Mesenchymal stem cell (in vitro differentiated cells and primary cell): ENCODE data around the gene ARMC2.
"Not testable (repeated sequence)": the region's sequence is repeated elsewhere in the genome, so short reads cannot be mapped to it uniquely, and the experiment has no call there.

Experiments used
- DNase-seq: peaks from one replicate; pipeline ENCODE4 v3.0.0-alpha.2; 2013
- H2AFZ ChIP-seq: one replicate; pipeline ENCODE4 v1.6.1; 2013; ENCODE audit warnings: low read depth, mild to moderate bottlenecking, control low read depth, inconsistent platforms, low read length, moderate library complexity
- H2AK5ac ChIP-seq: 2 replicates; pipeline ENCODE4 v1.6.1; 2013; ENCODE audit warnings: low read length, moderate library complexity, mild to moderate bottlenecking, inconsistent platforms; ENCODE audit not compliant: severe bottlenecking
- H2BK120ac ChIP-seq: one replicate; pipeline ENCODE4 v1.6.1; 2013; ENCODE audit warnings: low read depth, mild to moderate bottlenecking, inconsistent platforms, low read length, moderate library complexity
- H2BK12ac ChIP-seq, 2 experiments: one replicate each; pipeline ENCODE4 v1.6.1; 2013; ENCODE audit warnings: inconsistent platforms in 2 of 2, low read length in 2 of 2, mild to moderate bottlenecking in 2 of 2, moderate library complexity in 2 of 2, control low read depth in 1 of 2
- H2BK15ac ChIP-seq: one replicate; pipeline ENCODE4 v1.6.1; 2013; ENCODE audit warnings: mild to moderate bottlenecking, low read depth, inconsistent platforms; ENCODE audit not compliant: poor library complexity, severe bottlenecking
- H2BK5ac ChIP-seq: 2 replicates; pipeline ENCODE4 v1.6.1; 2013; ENCODE audit warnings: low read depth, mild to moderate bottlenecking, low read length, control low read depth, inconsistent platforms; ENCODE audit not compliant: poor library complexity, severe bottlenecking
- H3K14ac ChIP-seq, 2 experiments: one replicate each; pipeline ENCODE4 v1.6.1; 2013; ENCODE audit warnings: inconsistent platforms in 2 of 2, low read length in 2 of 2, control low read depth in 1 of 2, mild to moderate bottlenecking in 1 of 2, moderate library complexity in 1 of 2
- H3K18ac ChIP-seq, 2 experiments: one replicate each; pipeline ENCODE4 v1.6.1; 2013; ENCODE audit warnings: inconsistent platforms in 2 of 2, low read length in 2 of 2, control low read depth in 1 of 2, low read depth in 1 of 2, mild to moderate bottlenecking in 1 of 2
- H3K23ac ChIP-seq, 2 experiments: one replicate each; pipeline ENCODE4 v1.6.1; 2013; ENCODE audit warnings: inconsistent platforms in 2 of 2, low read length in 2 of 2, mild to moderate bottlenecking in 2 of 2, moderate library complexity in 2 of 2, control low read depth in 1 of 2
- H3K27ac ChIP-seq: 2 replicates; pipeline ENCODE4 v1.5.1; 2013; ENCODE audit warnings: mild to moderate bottlenecking, moderate library complexity, low read length, control low read depth, inconsistent platforms; ENCODE audit not compliant: poor library complexity, severe bottlenecking
- H3K27me3 ChIP-seq, 2 experiments: 2 replicates each; pipeline versions ENCODE4 v1.6.1 to v1.7.0; 2013; ENCODE audit warnings: low read length in 2 of 2, mild to moderate bottlenecking in 2 of 2, moderate library complexity in 2 of 2, control low read depth in 1 of 2, inconsistent platforms in 1 of 2; ENCODE audit not compliant: control insufficient read depth in 1 of 2, insufficient read depth in 1 of 2
- H3K36me3 ChIP-seq, 2 experiments: 2 replicates each; pipeline versions ENCODE4 v1.6.1 to v1.7.0; 2013; ENCODE audit warnings: low read length in 2 of 2, control low read depth in 1 of 2, inconsistent platforms in 1 of 2, low read depth in 1 of 2, mild to moderate bottlenecking in 1 of 2; ENCODE audit not compliant: insufficient read depth in 2 of 2, control insufficient read depth in 1 of 2
- H3K4ac ChIP-seq, 2 experiments: one replicate each; pipeline ENCODE4 v1.6.1; 2013; ENCODE audit warnings: inconsistent platforms in 2 of 2, low read length in 2 of 2, mild to moderate bottlenecking in 2 of 2, moderate library complexity in 2 of 2, control low read depth in 1 of 2, low read depth in 1 of 2
- H3K4me1 ChIP-seq: 2 replicates; pipeline ENCODE4 v1.6.1; 2013; ENCODE audit warnings: low read depth, low read length, control low read depth; ENCODE audit not compliant: control insufficient read depth, insufficient read depth
- H3K4me2 ChIP-seq: 2 replicates; pipeline ENCODE4 v1.6.1; 2013; ENCODE audit warnings: low read length, mild to moderate bottlenecking, inconsistent platforms; ENCODE audit not compliant: poor library complexity, severe bottlenecking
- H3K4me3 ChIP-seq, 2 experiments: 2 replicates each; pipeline versions ENCODE4 v1.5.1 to v1.7.0; 2013; ENCODE audit warnings: low read length in 2 of 2, mild to moderate bottlenecking in 2 of 2, control low read depth in 1 of 2, low read depth in 1 of 2; ENCODE audit not compliant: insufficient read depth in 1 of 2
- H3K79me1 ChIP-seq: replicated peaks from 2 replicates; pipeline ENCODE4 v1.6.1; 2013; ENCODE audit warnings: mild to moderate bottlenecking, control low read depth, low read length, inconsistent platforms; ENCODE audit not compliant: poor library complexity, severe bottlenecking
- H3K9ac ChIP-seq: 2 replicates; pipeline ENCODE4 v1.7.0; 2013; ENCODE audit warnings: mild to moderate bottlenecking, low read length, moderate library complexity
- H3K9me3 ChIP-seq: 2 replicates; pipeline ENCODE4 v1.7.0; 2013; ENCODE audit warnings: mild to moderate bottlenecking, low read length; ENCODE audit not compliant: control insufficient read depth
- H4K8ac ChIP-seq: one replicate; pipeline ENCODE4 v1.6.1; 2013; ENCODE audit warnings: inconsistent platforms, mild to moderate bottlenecking, low read length, moderate library complexity
- H4K91ac ChIP-seq: one replicate; pipeline ENCODE4 v1.6.1; 2013; ENCODE audit warnings: mild to moderate bottlenecking, low read length, inconsistent platforms
- WGBS: methylation state at CpG from one replicate; pipeline ENCODE4 v1.1.7; 2013; ENCODE audit warnings: mixed read lengths; 5-methylcytosine and 5-hydroxymethylcytosine counted together

Gene ARMC2

DNA sequence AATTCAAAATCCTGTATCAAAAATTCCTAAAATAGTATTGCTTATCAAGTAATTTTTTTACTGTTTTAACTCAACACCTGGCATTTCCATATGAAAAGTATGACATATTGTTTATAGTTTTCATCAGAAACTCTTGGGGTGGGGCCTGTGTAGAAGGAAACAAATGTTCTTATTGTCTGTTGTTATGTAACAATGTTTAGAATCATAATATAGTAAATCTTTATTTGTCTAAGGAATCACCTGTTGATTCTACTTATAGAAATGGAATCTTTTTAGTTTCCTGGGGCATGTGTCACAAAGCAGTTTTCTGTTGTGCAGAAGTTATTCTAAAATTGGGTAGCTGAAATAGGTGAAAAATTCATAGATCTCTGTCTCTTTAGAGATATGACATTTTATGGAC lies 4.9 kb downstream of the ARMC2 start:
- Histone ChIP-seq H3K23ac (no peak overlapping the region), H3K4me2 (no peak overlapping the region), H2BK12ac (no peak overlapping the region), H3K14ac (no peak overlapping the region), H4K91ac (no peak overlapping the region), H3K18ac (no peak overlapping the region), H3K79me1 (peaks cover 19% of the 10 kb centered on the region), H3K4me1 (no peaks in the 10 kb centered on the region), H3K4ac (no peak overlapping the region), H4K8ac (no peak overlapping the region), H2BK5ac (no peak overlapping the region), H3K27ac (no peak overlapping the region), H2BK120ac (no peak overlapping the region), H3K36me3 (peaks cover 3 to 34% of the 10 kb centered on the region in 2 experiments), H3K9me3 (peaks cover 17% of the 10 kb centered on the region), H3K4me3 (no peak overlapping the region), H2AFZ (no peak overlapping the region), H2BK15ac (no peak overlapping the region), H2AK5ac (no peak overlapping the region), H3K27me3 (no peaks in the 10 kb centered on the region), H3K9ac (no peak overlapping the region)
- no peak for DNase-seq

DNA sequence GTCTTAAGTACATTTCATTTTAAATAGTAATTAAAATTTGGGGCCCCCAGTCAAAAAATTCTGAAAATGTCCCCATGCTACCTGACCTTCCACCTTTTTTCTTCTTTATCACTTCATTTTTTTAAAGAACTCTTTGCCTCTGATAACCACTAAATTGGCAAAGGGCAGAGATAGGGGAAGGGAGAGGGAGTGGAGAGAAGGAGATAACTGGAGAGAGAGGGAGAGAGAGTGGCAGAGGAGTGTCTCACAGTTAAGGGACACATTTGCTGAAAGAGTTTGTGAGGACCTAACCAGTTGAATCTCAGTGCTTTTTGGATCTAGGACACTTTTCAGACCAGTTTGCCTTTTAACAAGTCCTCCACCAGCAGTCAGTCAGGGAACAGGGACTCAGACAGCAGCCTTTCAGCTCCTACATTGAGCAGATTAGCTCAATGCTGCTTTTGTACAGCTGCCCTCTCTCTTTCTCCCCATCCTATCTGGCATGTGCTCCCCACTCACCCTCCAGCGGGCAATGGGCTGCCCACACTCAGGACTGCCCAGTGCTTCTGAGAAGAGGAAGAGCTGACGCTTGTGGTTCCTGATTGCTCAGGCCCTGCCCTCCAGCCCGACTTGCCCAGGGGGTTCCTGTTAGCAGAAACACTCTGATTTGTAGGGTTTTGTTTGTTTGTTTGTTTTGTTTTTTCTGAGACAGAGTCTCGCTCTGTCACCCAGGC lies 14.4 kb downstream of the ARMC2 start:
- H3K4me1 ChIP-seq, result no peaks in the 10 kb centered on the region
- H3K23ac ChIP-seq, result no peak overlapping the region
- H3K18ac ChIP-seq, result no peak overlapping the region
- no peak for DNase-seq
- H4K91ac ChIP-seq, result no peak overlapping the region
- no peak overlapping the region for H3K14ac ChIP-seq
- no peak overlapping the region for H3K4me2 ChIP-seq
- peaks cover 1% of the 10 kb centered on the region for H3K9me3 ChIP-seq
- H2BK5ac ChIP-seq, result no peak overlapping the region
- H4K8ac ChIP-seq, result no peak overlapping the region
- no peaks in the 10 kb centered on the region for H3K27me3 ChIP-seq
- H2BK15ac ChIP-seq, result no peak overlapping the region
- no peak overlapping the region for H2AK5ac ChIP-seq
- no peak overlapping the region for H2AFZ ChIP-seq
- H3K9ac ChIP-seq, result no peak overlapping the region
- no peak overlapping the region for H3K4me3 ChIP-seq
- H2BK12ac ChIP-seq, result no peak overlapping the region
- H3K27ac ChIP-seq, result no peak overlapping the region
- H3K79me1 ChIP-seq, result peaks cover 2% of the 10 kb centered on the region
- H3K36me3 ChIP-seq, result peaks cover 7 to 32% of the 10 kb centered on the region in 2 experiments
- H3K4ac ChIP-seq, result no peak overlapping the region
- 96% methylated on average over 4 of the region's 4 CpGs for WGBS
- no peak overlapping the region for H2BK120ac ChIP-seq

- not testable (repeated sequence) for H3K4me3 ChIP-seq, H2BK15ac ChIP-seq, H3K4me1 ChIP-seq, H2BK12ac ChIP-seq, DNase-seq, H3K4ac ChIP-seq, H2AFZ ChIP-seq, H3K27me3 ChIP-seq, H3K4me2 ChIP-seq, H3K27ac ChIP-seq, H3K79me1 ChIP-seq, H2BK5ac ChIP-seq, H3K23ac ChIP-seq, H2BK120ac ChIP-seq, H3K9ac ChIP-seq, H3K9me3 ChIP-seq, H3K18ac ChIP-seq, H4K8ac ChIP-seq, H2AK5ac ChIP-seq, H3K14ac ChIP-seq, H4K91ac ChIP-seq
- 100% methylated on average over 1 of the region's 2 CpGs for WGBS
- H3K36me3 ChIP-seq, result peaks cover 8 to 23% of the 10 kb centered on the region in 2 experiments
These were observed 17.6 kb downstream of the ARMC2 start for GRCh38 chr6:108865751-108866286.

DNA sequence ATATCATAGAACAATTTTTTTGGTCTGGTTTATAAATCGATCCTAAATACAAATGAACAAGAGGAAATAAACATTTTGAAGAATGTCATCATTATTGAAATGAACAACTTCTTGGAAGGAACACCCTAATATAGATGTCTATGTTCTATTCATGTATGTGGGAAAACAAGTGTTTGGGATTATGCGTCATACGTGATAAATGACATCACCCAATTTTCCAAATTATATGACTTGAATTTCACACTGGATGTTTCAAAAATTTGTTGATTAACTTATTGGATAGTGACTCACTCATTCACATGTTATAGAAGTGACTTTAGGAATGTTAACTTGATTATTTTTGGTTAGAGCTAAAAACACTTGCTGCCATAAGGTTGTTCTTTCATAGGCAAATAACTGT lies 18.6 kb downstream of the ARMC2 start:
- H3K4me3 ChIP-seq, result no peak overlapping the region
- H3K18ac ChIP-seq, result no peak overlapping the region
- no peak overlapping the region for H2AFZ ChIP-seq
- no peak overlapping the region for H2BK12ac ChIP-seq
- no peak overlapping the region for H3K4me2 ChIP-seq
- DNase-seq, result no peak
- peaks cover 2% of the 10 kb centered on the region for H3K79me1 ChIP-seq
- H3K9me3 ChIP-seq, result no peaks in the 10 kb centered on the region
- no peaks in the 10 kb centered on the region for H3K27me3 ChIP-seq
- H3K4ac ChIP-seq, result no peak overlapping the region
- no peak overlapping the region for H2BK5ac ChIP-seq
- no peak overlapping the region for H3K14ac ChIP-seq
- H2BK120ac ChIP-seq, result no peak overlapping the region
- H2BK15ac ChIP-seq, result no peak overlapping the region
- H3K36me3 ChIP-seq, result peaks cover 10 to 15% of the 10 kb centered on the region in 2 experiments
- no peak overlapping the region for H4K8ac ChIP-seq
- no peak overlapping the region for H3K23ac ChIP-seq
- H4K91ac ChIP-seq, result no peak overlapping the region
- peaks cover 2% of the 10 kb centered on the region for H3K4me1 ChIP-seq
- WGBS, result no CpG with 5 or more reads among the region's 3 CpGs
- no peak overlapping the region for H2AK5ac ChIP-seq
- no peak overlapping the region for H3K9ac ChIP-seq
- H3K27ac ChIP-seq, result no peak overlapping the region
